ENCODE data around the gene SPINK14.

Gene SPINK14

GRCh38 chr5:148168246-148168645 is at the start of gene SPINK14:
TSS of gene SPINK14 (plus strand) at chr5:148168546. CDS start at chr5:148169733, 1,187 bp downstream.
- DNase-seq, result no peak

- no peak for DNase-seq
These were observed 48.0 kb upstream of the SPINK14 start for GRCh38 chr5:148120317-148120716.

GRCh38 chr5:148125641-148126040 is 42.7 kb upstream of the SPINK14 start:
- DNase-seq, result no peak

DNA sequence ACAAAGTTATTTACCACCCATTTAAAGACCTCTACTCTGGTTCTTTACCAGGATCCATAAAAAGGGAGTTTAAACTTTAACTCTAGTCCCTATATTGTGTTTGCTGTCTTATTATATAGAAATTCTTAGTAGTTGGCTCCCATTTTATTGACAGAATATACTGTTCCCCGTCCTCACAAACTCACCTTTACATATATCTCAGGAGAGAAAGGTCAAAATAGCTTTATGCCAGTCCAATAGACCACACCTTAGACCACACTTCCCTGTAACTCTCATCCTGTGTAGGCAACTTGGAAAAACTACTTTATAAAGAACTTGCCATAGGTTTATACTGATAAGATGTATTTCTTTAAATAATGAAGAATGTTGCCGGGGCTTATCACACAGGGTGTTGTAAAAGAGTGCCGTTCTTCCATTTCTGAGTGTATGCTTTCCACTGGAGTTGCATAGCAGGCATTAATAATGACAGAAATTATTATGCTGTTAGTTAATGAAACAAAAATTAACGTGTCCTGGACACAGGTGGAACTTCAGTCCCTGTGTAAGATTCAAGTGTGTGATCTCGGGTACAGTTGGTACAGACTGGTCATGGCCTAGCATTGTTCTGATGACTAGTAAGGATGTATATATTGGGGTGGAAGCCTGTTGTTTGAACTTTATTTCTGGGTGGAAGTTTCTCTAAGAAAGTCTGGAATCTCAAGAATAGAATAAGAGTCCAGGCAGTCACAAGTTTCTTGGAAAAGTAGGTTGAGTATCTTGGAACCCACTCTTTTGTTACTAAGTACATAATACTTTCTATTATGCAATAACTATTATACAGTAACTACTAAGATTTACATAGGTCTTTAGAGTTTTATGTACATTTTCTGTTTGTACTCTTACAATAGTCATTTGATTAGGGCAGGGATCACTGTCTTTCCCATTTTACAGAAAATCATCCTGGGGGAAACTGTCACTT is 33.0 kb upstream of the SPINK14 start:
- DNase-seq, result no peak

- DNase-seq, result no peak
These were observed 27.5 kb upstream of the SPINK14 start for GRCh38 chr5:148140846-148141245.

- no peak for DNase-seq
These were observed 26.7 kb upstream of the SPINK14 start for GRCh38 chr5:148141645-148142044.

DNA sequence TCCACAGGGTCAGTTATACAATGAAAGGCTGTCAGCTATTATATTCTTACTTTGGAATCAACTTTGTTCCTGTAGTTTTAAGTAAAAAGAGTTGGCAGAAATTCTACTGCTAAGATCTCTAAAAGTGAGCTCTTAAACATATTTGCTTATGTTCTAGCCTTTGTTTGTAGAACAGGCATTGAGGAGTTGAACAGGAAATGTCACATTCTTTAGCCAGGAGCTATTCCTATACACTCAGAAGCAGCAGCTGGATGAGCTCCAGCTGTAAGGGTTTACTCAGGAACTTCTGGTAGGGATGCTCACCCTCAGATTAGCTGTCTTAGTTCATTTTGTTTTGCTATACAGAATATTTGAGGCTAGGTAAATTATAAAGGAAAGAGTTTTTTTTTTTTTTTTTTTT is 22.4 kb upstream of the SPINK14 start:
- DNase-seq, result no peak

DNA sequence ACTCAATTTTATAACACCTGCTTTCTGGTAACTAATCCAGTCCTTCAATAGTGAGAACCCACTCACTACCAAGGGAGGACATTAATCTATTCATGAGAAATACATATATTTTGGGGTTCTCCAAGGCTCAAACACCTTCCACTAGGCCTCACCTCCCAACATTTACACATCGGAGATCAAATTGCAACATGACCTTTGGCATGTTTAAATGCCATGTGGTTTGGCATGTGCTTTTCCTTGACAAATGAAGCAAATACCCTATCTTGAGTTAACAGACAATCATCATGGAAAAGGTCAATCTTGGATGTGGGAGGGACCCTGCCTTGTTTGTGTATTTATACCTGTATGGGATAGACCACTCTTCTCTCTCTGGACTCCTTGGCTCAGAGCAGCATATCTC is 21.9 kb upstream of the SPINK14 start:
- no peak for DNase-seq

GRCh38 chr5:148147415-148147814 is 20.9 kb upstream of the SPINK14 start:
- no peak for DNase-seq

DNA sequence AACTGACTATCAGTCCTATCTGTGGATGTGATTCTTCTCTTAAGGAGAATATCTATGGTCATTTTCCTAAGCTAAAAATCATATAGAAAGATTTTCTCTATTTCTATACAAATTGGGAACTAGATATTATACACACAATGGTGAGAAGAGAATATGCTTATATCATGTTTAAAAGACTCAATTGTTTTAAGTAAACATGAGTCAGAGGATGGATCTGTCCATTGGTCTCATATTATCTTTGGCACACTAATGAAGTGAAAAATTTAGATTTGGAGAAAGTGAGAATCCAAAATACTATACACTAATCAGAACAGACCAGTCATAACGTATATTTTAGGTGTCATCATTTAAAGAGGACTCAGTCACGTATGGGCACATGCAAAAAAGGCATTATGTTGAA is 16.5 kb upstream of the SPINK14 start:
- DNase-seq, result no peak

DNA sequence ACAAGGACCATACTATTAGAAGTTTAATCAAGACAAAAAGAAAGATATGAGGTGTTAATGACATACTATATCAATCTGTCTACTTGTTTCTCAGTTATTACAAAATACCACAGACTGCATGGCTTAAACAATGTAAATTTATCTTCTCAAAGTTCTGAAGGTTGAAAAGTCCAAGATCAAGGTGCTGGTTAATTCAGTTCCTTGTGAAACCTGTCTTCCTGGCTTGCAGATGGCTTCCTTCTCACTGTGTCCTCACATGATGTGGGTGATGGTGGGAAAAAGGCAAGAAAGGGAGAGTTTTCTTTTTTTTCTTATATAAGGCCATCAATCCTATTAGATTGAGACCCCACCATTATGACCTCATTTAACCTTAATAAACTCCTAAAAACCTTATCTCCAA is 15.6 kb upstream of the SPINK14 start:
- no peak for DNase-seq

GRCh38 chr5:148156609-148157008 is 11.7 kb upstream of the SPINK14 start:
- no peak for DNase-seq

DNA sequence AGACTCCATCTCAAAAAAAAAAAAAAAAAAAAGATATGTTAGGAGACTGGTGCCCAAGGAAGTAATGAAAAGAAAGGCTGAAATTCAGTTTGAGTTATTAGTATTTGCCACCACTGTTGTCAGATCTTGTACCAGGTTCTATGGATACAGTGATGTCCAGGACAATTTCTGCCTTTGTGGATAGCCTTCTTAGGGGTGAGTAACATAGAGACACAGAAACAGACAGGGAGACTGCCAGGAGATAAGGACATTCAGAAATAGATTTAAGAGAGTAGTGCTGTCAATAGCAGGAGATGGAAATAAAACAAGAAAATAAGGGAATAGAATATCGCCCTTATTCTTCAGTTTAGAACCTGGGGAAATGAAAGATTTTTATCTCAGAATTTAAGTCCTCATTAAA is 6.3 kb upstream of the SPINK14 start:
- DNase-seq, result no peak

GRCh38 chr5:148163345-148163744 is 5.0 kb upstream of the SPINK14 start:
- no peak for DNase-seq

DNA sequence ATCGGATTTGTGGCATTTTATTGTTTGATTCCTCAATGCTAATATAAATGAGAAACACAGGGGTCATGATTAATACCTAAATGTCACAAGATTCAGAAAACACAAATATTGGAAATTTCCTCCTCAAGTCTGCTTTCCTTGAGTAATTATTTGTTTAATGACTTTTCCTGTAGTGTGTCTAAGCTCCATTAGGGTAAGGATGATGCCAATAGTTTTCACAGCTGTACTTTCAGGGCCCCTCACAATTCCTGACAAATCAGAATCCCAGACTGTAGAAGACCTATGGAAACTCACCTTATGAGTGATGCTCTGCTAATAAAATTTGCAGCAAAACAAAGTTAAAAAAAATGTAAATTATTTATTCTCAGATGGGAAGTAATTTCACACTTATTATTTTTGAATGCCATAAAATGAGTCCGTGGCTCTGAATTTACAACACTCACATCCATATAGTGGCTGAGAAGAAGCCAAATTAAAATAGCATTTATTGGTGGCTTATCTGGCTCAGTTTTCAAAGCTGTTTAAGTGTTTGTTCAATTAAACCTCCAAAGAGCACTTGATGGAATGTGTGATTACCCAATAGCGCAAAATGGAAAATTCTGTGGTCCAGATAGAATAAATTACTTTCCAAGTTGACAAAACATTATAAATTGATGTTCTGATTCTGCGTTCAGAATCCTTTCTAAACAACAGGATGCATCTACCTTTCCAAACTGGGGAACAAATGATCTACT is 1.6 kb upstream of the SPINK14 start:
- DNase-seq, result no peak

- DNase-seq, result no peak
These were observed 4.0 kb downstream of the SPINK14 start for GRCh38 chr5:148172377-148172776.

GRCh38 chr5:148176480-148176879 is 8.1 kb downstream of the SPINK14 start:
- no peak for DNase-seq

DNA sequence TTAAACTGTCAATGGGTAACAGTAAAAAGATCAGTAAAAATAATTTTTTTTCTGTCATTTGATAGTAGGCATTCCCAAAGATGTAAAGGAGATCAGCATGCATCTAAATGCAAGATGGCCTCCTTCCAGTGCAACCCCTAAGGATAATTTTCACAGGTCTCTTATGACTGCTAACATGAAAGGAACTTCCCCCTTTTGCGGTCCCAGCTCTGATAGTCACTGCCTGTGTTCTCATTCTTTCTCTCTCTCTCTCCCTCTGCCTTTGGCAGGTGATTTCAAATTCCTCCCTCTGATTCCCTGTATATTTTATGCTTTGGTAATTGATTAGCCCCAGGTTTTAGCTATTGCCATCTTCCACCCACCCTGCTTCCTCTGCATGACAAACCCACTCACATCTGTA is 8.9 kb downstream of the SPINK14 start:
- DNase-seq, result no peak

DNA sequence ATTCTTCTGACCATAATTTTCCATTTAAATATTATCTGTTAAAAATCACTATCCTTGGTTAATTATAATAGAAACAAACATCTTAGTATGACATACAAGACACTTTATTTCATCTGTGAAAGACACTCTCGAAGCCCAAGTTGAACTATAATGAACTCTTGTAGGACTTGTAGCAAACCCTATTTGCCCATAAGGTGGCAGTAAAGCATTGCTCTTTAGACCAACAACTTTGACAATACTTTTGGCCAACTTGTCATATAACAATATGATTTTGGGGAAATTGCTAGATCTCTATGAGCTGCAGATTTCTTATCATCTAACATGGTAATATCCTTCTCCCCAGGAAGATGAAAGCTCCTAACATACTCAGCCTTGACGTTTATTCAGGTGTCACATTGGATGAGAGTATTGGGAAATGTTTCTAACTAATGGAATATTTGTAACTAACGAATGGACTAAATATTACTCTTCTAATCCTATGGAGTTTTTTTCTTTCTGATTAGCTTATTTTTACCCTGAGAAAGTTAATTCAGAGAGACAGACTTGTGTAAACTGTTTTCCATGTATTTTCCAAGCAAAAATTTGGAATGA is 11.0 kb downstream of the SPINK14 start:
- peak; percentile 32 for DNase-seq

- DNase-seq, result no peak
These were observed 18.1 kb downstream of the SPINK14 start for GRCh38 chr5:148186248-148187003.

- no peak for DNase-seq
These were observed 22.7 kb downstream of the SPINK14 start for GRCh38 chr5:148191010-148191409.

DNA sequence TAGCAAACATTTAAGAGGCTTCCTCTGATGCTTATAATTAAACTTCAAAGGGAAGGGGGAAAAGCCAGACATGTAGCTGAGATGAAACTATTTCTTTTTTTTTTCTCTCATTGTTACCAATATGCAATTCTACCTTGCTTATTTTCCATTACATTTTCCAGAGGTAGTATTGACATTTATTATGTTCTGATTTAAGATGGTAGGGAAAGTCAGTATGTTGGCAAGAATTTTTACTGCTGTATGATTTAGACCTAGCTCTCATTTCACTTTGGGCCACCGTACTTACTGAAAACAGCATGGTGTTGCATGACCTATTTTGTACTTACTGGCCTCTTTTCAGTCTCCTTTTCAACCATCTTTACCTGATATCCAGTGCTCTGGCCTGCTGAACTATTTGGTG is 24.9 kb downstream of the SPINK14 start:
- no peak for DNase-seq

DNA sequence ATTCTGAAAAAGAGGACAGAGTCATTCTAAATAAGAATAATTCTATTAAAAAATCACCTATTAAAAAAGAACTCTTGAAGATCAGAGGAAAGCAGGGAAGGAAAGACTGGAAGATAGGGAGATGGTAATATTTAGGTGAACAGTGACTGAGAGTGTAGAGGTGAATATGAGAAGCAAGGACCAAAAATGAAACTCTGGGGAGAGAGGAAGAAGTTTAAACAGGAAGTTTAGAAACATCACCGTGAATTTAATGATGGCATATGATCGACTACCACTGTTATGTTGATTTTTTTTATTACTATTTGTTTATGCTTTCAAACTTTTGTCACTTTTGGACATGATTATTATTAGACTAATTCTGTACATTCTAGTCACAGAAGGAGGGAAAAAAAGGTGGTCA is 32.8 kb downstream of the SPINK14 start:
- no peak for DNase-seq

Measured in NCI-H1694 treated with DMSO at 0.1 percent for 48 hours (cell line).